ENCODE measurements around the gene ARHGAP6. TPM values are rescaled to one million over a fixed set of nuclear protein-coding genes. Genes with fewer than 3 reads are reported as not detected.

ARHGAP6 gene
- total RNA-seq, 2 donors from 2014 or later, result not detected

- no peak overlapping the region for H3K4me3 Mint-ChIP-seq
- H3K36me3 Mint-ChIP-seq (ENCODE audit: insufficient read depth in 2 of 2), result no peaks in the 10 kb centered on the region
- H3K27me3 Mint-ChIP-seq (ENCODE audit: low read depth), result peaks cover 26% of the 10 kb centered on the region
- H3K9me3 Mint-ChIP-seq, result peaks cover 0 to under 1% of the 10 kb centered on the region in 2 donors
- no peak overlapping the region for H3K27ac Mint-ChIP-seq
- no peaks in the 10 kb centered on the region for H3K4me1 Mint-ChIP-seq (ENCODE audit: low read depth)
- no peak for DNase-seq
- no peak for ATAC-seq (replicated peaks in 1 of 2)
Observed at GRCh38 chrX:11472381-11472780, 193.3 kb downstream of the ARHGAP6 start.

- no peak overlapping the region for H3K4me3 Mint-ChIP-seq
- peaks cover 0 to 1% of the 10 kb centered on the region in 2 donors for H3K9me3 Mint-ChIP-seq
- H3K27me3 Mint-ChIP-seq (ENCODE audit: low read depth), result peaks cover 32% of the 10 kb centered on the region
- DNase-seq (no peak), ATAC-seq (replicated peaks in 1 of 2) (no peak)
- no peaks in the 10 kb centered on the region for H3K4me1 Mint-ChIP-seq (ENCODE audit: low read depth)
- H3K27ac Mint-ChIP-seq, result no peak overlapping the region
- H3K36me3 Mint-ChIP-seq (ENCODE audit: insufficient read depth in 2 of 2), result no peaks in the 10 kb centered on the region
Observed at GRCh38 chrX:11470250-11470974, 195.3 kb downstream of the ARHGAP6 start.

GRCh38 chrX:11465648-11466411, 199.9 kb downstream of the ARHGAP6 start:
- ATAC-seq (replicated peaks in 1 of 2) (no peak), DNase-seq (no peak)
- H3K9me3 Mint-ChIP-seq, result peaks cover 0 to 3% of the 10 kb centered on the region in 2 donors

GRCh38 chrX:11464836-11465463, 200.8 kb downstream of the ARHGAP6 start:
- ATAC-seq (replicated peaks in 1 of 2) (no peak), DNase-seq (no peak)
- Mint-ChIP-seq H3K9me3 (peaks cover 0 to 3% of the 10 kb centered on the region in 2 donors), H3K27ac (no peak overlapping the region), H3K4me1 (ENCODE audit: low read depth) (no peaks in the 10 kb centered on the region), H3K27me3 (ENCODE audit: low read depth) (peaks cover 30% of the 10 kb centered on the region), H3K36me3 (ENCODE audit: insufficient read depth in 2 of 2) (no peaks in the 10 kb centered on the region), H3K4me3 (no peak overlapping the region)

More at GRCh38 chrX:11465648-11466411, 199.9 kb downstream of the ARHGAP6 start:
- Mint-ChIP-seq H3K27ac (no peak overlapping the region), H3K4me1 (ENCODE audit: low read depth) (no peaks in the 10 kb centered on the region), H3K36me3 (ENCODE audit: insufficient read depth in 2 of 2) (no peaks in the 10 kb centered on the region), H3K27me3 (ENCODE audit: low read depth) (peaks cover 28% of the 10 kb centered on the region), H3K4me3 (no peak overlapping the region)

- no peak for DNase-seq
- Mint-ChIP-seq H3K4me3 (no peak overlapping the region), H3K36me3 (ENCODE audit: insufficient read depth in 2 of 2) (no peaks in the 10 kb centered on the region), H3K27me3 (ENCODE audit: low read depth) (peaks cover 26% of the 10 kb centered on the region), H3K4me1 (ENCODE audit: low read depth) (no peaks in the 10 kb centered on the region), H3K9me3 (peaks cover 0 to 3% of the 10 kb centered on the region in 2 donors), H3K27ac (no peak overlapping the region)
- ATAC-seq (replicated peaks in 1 of 2), result no peak
Observed at GRCh38 chrX:11464380-11464779, 201.3 kb downstream of the ARHGAP6 start.

- ATAC-seq (replicated peaks in 1 of 2) (no peak), DNase-seq (no peak)
- H3K27me3 Mint-ChIP-seq (ENCODE audit: low read depth), result peaks cover 24% of the 10 kb centered on the region
- H3K36me3 Mint-ChIP-seq (ENCODE audit: insufficient read depth in 2 of 2), result no peaks in the 10 kb centered on the region
- H3K9me3 Mint-ChIP-seq, result peaks cover 0 to 3% of the 10 kb centered on the region in 2 donors
- no peaks in the 10 kb centered on the region for H3K4me1 Mint-ChIP-seq (ENCODE audit: low read depth)
- no peak overlapping the region for H3K27ac Mint-ChIP-seq
- H3K4me3 Mint-ChIP-seq, result no peak overlapping the region
Observed at GRCh38 chrX:11462648-11463047, 203.1 kb downstream of the ARHGAP6 start.

- no peak for ATAC-seq (replicated peaks in 1 of 2)
- Mint-ChIP-seq H3K4me3 (no peak overlapping the region), H3K27me3 (ENCODE audit: low read depth) (peaks cover 24% of the 10 kb centered on the region), H3K27ac (no peak overlapping the region), H3K36me3 (ENCODE audit: insufficient read depth in 2 of 2) (no peaks in the 10 kb centered on the region), H3K9me3 (peaks cover 0 to 2% of the 10 kb centered on the region in 2 donors), H3K4me1 (ENCODE audit: low read depth) (no peaks in the 10 kb centered on the region)
- no peak for DNase-seq
Observed at GRCh38 chrX:11462136-11462535, 203.6 kb downstream of the ARHGAP6 start.

GRCh38 chrX:11461201-11462001, 204.3 kb downstream of the ARHGAP6 start:
- H3K27me3 Mint-ChIP-seq (ENCODE audit: low read depth), result peaks cover 24% of the 10 kb centered on the region
- DNase-seq, result no peak
- H3K27ac Mint-ChIP-seq, result no peak overlapping the region
- no peaks in the 10 kb centered on the region for H3K36me3 Mint-ChIP-seq (ENCODE audit: insufficient read depth in 2 of 2)
- no peaks in the 10 kb centered on the region for H3K4me1 Mint-ChIP-seq (ENCODE audit: low read depth)
- ATAC-seq (replicated peaks in 1 of 2), result peak in 1 of 2 donors; percentile 35
- no peak overlapping the region for H3K4me3 Mint-ChIP-seq
- peaks cover 0 to 2% of the 10 kb centered on the region in 2 donors for H3K9me3 Mint-ChIP-seq

GRCh38 chrX:11460347-11460746, 205.4 kb downstream of the ARHGAP6 start:
- H3K27ac Mint-ChIP-seq, result no peak overlapping the region
- H3K36me3 Mint-ChIP-seq (ENCODE audit: insufficient read depth in 2 of 2), result no peaks in the 10 kb centered on the region
- no peaks in the 10 kb centered on the region for H3K4me1 Mint-ChIP-seq (ENCODE audit: low read depth)
- ATAC-seq (replicated peaks in 1 of 2) (no peak), DNase-seq (no peak)
- peaks cover 0 to 2% of the 10 kb centered on the region in 2 donors for H3K9me3 Mint-ChIP-seq
- H3K4me3 Mint-ChIP-seq, result no peak overlapping the region
- peaks cover 18% of the 10 kb centered on the region for H3K27me3 Mint-ChIP-seq (ENCODE audit: low read depth)

GRCh38 chrX:11458170-11458569, 207.6 kb downstream of the ARHGAP6 start:
- ATAC-seq (replicated peaks in 1 of 2) (no peak), DNase-seq (no peak)
- Mint-ChIP-seq H3K4me3 (no peak overlapping the region), H3K27me3 (ENCODE audit: low read depth) (peaks cover 9% of the 10 kb centered on the region), H3K9me3 (no peaks in the 10 kb centered on the region), H3K27ac (no peak overlapping the region), H3K4me1 (ENCODE audit: low read depth) (no peaks in the 10 kb centered on the region), H3K36me3 (ENCODE audit: insufficient read depth in 2 of 2) (no peaks in the 10 kb centered on the region)

- DNase-seq (no peak), ATAC-seq (replicated peaks in 1 of 2) (no peak)
- Mint-ChIP-seq H3K9me3 (no peaks in the 10 kb centered on the region), H3K4me3 (no peak overlapping the region), H3K36me3 (ENCODE audit: insufficient read depth in 2 of 2) (no peaks in the 10 kb centered on the region), H3K4me1 (ENCODE audit: low read depth) (no peaks in the 10 kb centered on the region), H3K27me3 (ENCODE audit: low read depth) (peaks cover 22% of the 10 kb centered on the region), H3K27ac (no peak overlapping the region)
Observed at GRCh38 chrX:11451151-11451550, 214.6 kb downstream of the ARHGAP6 start.

- Mint-ChIP-seq H3K9me3 (no peaks in the 10 kb centered on the region), H3K36me3 (ENCODE audit: insufficient read depth in 2 of 2) (no peaks in the 10 kb centered on the region), H3K27me3 (ENCODE audit: low read depth) (peaks cover 22% of the 10 kb centered on the region), H3K4me1 (ENCODE audit: low read depth) (no peaks in the 10 kb centered on the region), H3K27ac (no peak overlapping the region), H3K4me3 (no peak overlapping the region)
- no peak for DNase-seq
- ATAC-seq (replicated peaks in 1 of 2), result no peak
Observed at GRCh38 chrX:11450354-11450753, 215.4 kb downstream of the ARHGAP6 start.

All from activated T-cell treated with anti-CD3 and anti-CD28 coated beads, Interleukin-2, amount 50 U/mL, for 72 hours (primary cell).